GM19193 (cell line): ENCODE measurements around the gene FBXO2.

Source experiments
- POLR2A ChIP-seq: IDR thresholded peaks from 4 replicates; pipeline ENCODE4 v1.6.1; 2011; ENCODE audit not compliant: insufficient read depth, insufficient read length; ENCODE audit errors: extremely low read depth

Gene FBXO2

GRCh38 chr1:11691302-11691914 is 37.2 kb upstream of the FBXO2 start, which contains the start of gene DRAXIN:
Gene DRAXIN, plus strand, starts transcription at chr1:11691710. Its CDS starts 14,549 bp downstream, at chr1:11706259.
- TF ChIP-seq POLR2A: no peak

GRCh38 chr1:11690397-11691301 is 36.4 kb upstream of the FBXO2 start:
- TF ChIP-seq POLR2A: no peak

GRCh38 chr1:11688506-11688905 is 34.3 kb upstream of the FBXO2 start:
- no peak for TF ChIP-seq POLR2A

GRCh38 chr1:11685210-11685752 is 31.1 kb upstream of the FBXO2 start:
- no peak for TF ChIP-seq POLR2A

GRCh38 chr1:11684070-11684469 is 29.8 kb upstream of the FBXO2 start:
- no peak for TF ChIP-seq POLR2A

GRCh38 chr1:11682799-11683198 is 28.6 kb upstream of the FBXO2 start:
- no peak for TF ChIP-seq POLR2A

GRCh38 chr1:11682287-11682771 is 28.1 kb upstream of the FBXO2 start:
- TF ChIP-seq POLR2A: no peak

- TF ChIP-seq POLR2A: peak; percentile 71
Observed at GRCh38 chr1:11681071-11681771, 27.0 kb upstream of the FBXO2 start, which contains the start of gene MAD2L2. Gene MAD2L2, minus strand, starts transcription at chr1:11681148. Its CDS starts 547 bp downstream, at chr1:11680601.

- TF ChIP-seq POLR2A: no peak
Observed at GRCh38 chr1:11680270-11681070, 26.2 kb upstream of the FBXO2 start.

GRCh38 chr1:11678442-11678841 is 24.2 kb upstream of the FBXO2 start:
- no peak for TF ChIP-seq POLR2A

GRCh38 chr1:11676386-11677103 is 22.3 kb upstream of the FBXO2 start:
- TF ChIP-seq POLR2A: no peak

GRCh38 chr1:11675325-11675724 is 21.1 kb upstream of the FBXO2 start:
- TF ChIP-seq POLR2A: no peak

- no peak for TF ChIP-seq POLR2A
Observed at GRCh38 chr1:11674488-11674887, 20.3 kb upstream of the FBXO2 start.
